ENCODE measurements around the gene LIN7B. TPM values are rescaled to one million over a fixed set of nuclear protein-coding genes. Genes with fewer than 3 reads are reported as not detected.
A peak's percentile ranks its signal among the peaks of the same experiment; 100 is the strongest.

The LIN7B gene
- total and polyA plus RNA-seq, 2 of the 13 experiments (the other 11 are each of a cell fraction or from before 2014, with no cell fraction given): 5.3 to 7.6 TPM

- TF ChIP-seq AHDC1 (CRISPR knock-in tag; IDR thresholded peaks at IDR 0.05; ENCODE audit: borderline replicate concordance) (no peak; the same call in 1 of the 2 replicates), ZSCAN9 (CRISPR knock-in tag; IDR thresholded peaks at IDR 0.05; ENCODE audit: borderline replicate concordance) (peak; percentile 86; the same call in 1 of the 2 replicates), ZSCAN29 (CRISPR knock-in tag; conservative IDR thresholded peaks at IDR 0.05) (no peak; the same call in 1 of the 2 replicates), ARNT (IDR thresholded peaks at IDR 0.05) (no peak), SP4 (CRISPR knock-in tag; IDR thresholded peaks at IDR 0.05) (peak; percentile 96), SNRNP70 (IDR thresholded peaks at IDR 0.05; ENCODE audit: low read depth, low read length) (no peak), ZNF597 (CRISPR knock-in tag; IDR thresholded peaks at IDR 0.05) (no peak), ZNF382 (CRISPR knock-in tag; IDR thresholded peaks at IDR 0.05; ENCODE audit: borderline replicate concordance) (no peak), ZC3H4 (CRISPR knock-in tag; IDR thresholded peaks at IDR 0.05; ENCODE audit: borderline replicate concordance) (peak; percentile 53; the same call in 1 of the 2 replicates), MTA3 (CRISPR knock-in tag; IDR thresholded peaks at IDR 0.05) (no peak), ZNF772 (CRISPR knock-in tag; IDR thresholded peaks at IDR 0.05) (peak; percentile 85), HNRNPL (IDR thresholded peaks at IDR 0.05; ENCODE audit: low read depth, low read length) (peak; percentile 47; the same call in 1 of the 2 replicates), ZFY (CRISPR knock-in tag; IDR thresholded peaks at IDR 0.05) (peak; percentile 99), NONO (IDR thresholded peaks at IDR 0.05) (no peak), NONO (CRISPR knock-in tag; conservative IDR thresholded peaks at IDR 0.05) (peak; percentile 72; the same call in 1 of the 2 replicates), USF2 (IDR thresholded peaks at IDR 0.05; ENCODE audit: low read depth, low read length) (no peak), USF2 (CRISPR knock-in tag; IDR thresholded peaks at IDR 0.05; ENCODE audit: borderline replicate concordance) (peak; percentile 35; the same call in 1 of the 2 replicates), ZNF564 (CRISPR knock-in tag; IDR thresholded peaks at IDR 0.05) (no peak; the same call in 1 of the 2 replicates), ZNF577 (CRISPR knock-in tag; IDR thresholded peaks at IDR 0.05; ENCODE audit: borderline replicate concordance, low read depth) (no peak), IRF9 (CRISPR knock-in tag; IDR thresholded peaks at IDR 0.05; ENCODE audit: borderline replicate concordance) (peak; percentile 92; the same call in 1 of the 2 replicates)
These were observed 28.9 kb upstream of the LIN7B start, which contains the start of gene SNRNP70 (continued) for GRCh38 chr19:49085020-49085867.

Measured in HepG2 (cell line).